Right renal cortex interstitium (tissue), 3 donors: ENCODE measurements around the gene ZNF682. TPM values are rescaled to one million over a fixed set of nuclear protein-coding genes. Genes with fewer than 3 reads are reported as not detected.
"Not testable (repeated sequence)": the region's sequence is repeated elsewhere in the genome, so short reads cannot be mapped to it uniquely, and the experiment has no call there.

ENCODE experiments used
- DNase-seq, 3 donors: peaks; one replicate each; pipeline ENCODE4 v3.0.0-alpha.2; 2013; ENCODE audit warnings: low read depth in 3 of 3, low spot score in 2 of 3
- polyA plus RNA-seq, 3 donors: library from polyadenylated mRNA; unstranded; fragments of 120-200 nt; gene quantifications; one replicate each; pipeline ENCODE4 v1.2.1, GENCODE V29; 2013; ENCODE audit not compliant: insufficient read length in 3 of 3

ZNF682 gene
- 10 to 100 TPM; 14.7 to 16.2 (median 15.6) TPM for polyA plus RNA-seq

DNA sequence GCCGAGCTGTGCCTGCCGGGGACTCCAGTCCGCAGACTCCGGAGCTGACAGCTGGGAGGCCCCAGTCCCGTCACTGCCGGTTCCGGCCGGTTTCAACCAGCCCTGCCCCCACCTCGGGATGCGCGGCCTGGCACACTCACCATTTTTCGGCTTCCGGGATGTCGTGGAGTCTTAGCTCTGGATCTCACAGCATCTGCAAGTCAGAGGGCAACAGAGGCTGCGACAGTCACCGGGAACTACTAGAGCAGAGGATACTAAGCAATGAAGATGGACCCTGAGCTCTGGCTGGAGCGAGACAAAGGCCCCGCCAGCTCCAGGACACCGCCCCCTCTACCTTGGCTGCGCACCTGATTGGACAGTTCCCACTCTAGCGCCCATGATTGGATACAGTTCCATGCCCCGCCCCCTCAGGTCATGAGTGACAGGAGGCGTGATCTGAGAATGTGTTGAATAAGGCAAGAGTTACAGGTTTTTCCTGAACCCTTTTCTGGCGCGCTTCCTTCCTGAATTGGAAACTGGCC, at the start of gene ZNF682:
ZNF682 (minus strand) TSS at position 303 of the 521 bp plus-strand sequence; CDS start at position 143, 160 bp downstream.
- peak; percentile 93 to 97 (median 95) for DNase-seq

DNA sequence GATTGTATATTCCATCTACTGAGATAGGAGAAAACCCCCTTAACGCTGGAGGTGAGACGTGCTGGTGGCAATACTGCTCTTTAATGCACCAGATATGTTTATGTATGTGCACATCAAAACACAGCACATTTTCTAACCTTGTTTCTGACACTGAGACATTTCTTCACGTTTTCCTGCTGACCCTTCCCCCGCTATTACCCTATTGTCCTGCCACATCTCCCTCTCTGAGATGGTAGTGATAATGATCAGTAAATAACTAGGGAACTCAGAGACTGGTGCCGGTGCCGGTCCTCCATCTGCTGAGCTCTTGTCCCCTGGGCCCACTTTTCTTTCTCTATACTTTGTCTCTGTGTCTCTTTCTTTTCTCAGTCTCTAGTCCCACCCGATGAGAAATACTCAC, 43.6 kb upstream of the ZNF682 start:
- DNase-seq: not testable (repeated sequence)

DNA sequence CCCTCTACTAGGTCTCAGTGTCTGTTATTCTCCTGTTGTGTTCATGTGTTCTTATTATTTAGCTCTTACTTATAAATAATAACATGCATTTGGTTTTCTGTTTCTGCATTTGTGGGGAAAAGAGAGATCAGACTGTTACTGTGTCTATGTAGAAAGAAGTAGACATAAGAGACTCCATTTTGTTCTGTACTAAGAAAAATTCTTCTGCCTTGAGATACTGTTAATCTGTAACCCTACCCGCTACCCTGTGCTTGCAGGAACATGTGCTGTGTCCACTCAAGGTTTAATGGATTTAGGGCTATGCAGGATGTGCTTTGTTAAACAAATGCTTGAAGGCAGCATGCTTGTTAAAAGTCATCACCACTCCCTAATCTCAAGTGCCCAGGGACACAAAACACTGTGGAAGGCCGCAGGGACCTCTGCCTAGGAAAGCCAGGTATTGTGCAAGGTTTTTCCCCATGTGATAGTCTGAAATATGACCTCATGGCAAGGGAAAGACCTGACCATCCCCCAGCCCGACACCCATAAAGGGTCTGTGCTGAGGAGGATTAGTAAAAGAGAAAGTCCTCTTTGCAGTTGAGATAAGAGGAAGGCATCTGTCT, 43.0 kb upstream of the ZNF682 start:
- not testable (repeated sequence) for DNase-seq

DNA sequence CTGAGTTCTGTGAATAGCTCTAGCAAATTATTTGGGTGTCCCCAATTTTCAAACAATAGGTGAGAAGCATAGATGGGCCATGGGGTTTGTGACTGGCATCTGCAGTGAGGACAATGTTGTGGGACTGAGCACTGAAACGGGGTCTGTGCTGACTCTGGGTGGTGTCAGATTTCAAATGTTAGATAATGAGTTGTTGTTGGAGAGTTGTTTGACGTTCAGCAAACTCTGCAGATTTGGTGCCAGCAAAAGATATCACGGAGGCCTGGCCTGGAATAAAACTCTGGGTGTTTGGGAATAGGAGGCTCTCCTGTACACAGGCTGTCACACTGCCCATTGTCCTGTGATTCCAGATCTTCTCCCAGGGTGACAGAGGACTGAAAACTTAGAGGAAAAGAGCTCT, 41.4 kb upstream of the ZNF682 start:
- no peak for DNase-seq

DNA sequence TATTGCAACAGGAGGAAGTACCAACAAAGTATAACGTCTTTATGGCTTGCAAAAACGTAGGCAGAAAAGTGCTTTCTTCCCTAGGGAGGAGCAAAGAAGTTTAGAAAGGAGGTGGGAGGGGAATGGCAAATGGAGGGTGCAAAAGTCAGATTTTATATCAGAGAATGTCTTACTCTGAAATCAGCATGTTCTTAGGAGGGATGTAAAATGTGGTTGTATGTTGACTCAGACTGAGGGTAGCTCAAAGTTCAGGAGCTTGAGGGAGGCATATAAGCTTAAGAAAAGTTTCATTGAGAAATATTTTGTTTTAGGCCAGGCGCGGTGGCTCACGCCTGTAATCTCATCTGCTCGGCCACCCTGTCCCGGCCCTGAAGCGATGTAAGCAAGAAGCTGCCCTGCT, 40.2 kb upstream of the ZNF682 start:
- no peak for DNase-seq

DNA sequence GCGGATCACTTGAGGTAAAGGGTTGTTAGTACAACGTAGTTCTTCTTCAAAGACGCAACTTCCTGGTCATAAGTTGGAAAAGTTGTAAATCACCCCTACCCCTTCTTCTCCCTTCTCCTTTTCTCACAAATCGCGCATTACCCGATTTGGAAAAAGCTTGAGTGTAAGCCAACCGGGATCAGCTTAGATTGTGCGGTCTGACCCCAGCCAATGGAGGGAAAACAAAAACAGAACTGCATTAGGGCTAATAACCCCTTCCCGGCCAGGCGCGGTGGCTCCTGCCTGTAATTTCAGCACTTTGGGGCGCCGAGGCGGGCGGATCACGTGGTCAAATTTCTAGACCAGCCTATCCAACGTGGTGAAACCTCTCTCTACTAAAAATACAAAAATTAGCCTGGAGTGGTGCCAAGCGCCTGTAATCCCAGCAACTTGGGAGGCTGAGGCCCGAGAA, 39.3 kb upstream of the ZNF682 start:
- peak in 1 of 3 donors; percentile 21 for DNase-seq

DNA sequence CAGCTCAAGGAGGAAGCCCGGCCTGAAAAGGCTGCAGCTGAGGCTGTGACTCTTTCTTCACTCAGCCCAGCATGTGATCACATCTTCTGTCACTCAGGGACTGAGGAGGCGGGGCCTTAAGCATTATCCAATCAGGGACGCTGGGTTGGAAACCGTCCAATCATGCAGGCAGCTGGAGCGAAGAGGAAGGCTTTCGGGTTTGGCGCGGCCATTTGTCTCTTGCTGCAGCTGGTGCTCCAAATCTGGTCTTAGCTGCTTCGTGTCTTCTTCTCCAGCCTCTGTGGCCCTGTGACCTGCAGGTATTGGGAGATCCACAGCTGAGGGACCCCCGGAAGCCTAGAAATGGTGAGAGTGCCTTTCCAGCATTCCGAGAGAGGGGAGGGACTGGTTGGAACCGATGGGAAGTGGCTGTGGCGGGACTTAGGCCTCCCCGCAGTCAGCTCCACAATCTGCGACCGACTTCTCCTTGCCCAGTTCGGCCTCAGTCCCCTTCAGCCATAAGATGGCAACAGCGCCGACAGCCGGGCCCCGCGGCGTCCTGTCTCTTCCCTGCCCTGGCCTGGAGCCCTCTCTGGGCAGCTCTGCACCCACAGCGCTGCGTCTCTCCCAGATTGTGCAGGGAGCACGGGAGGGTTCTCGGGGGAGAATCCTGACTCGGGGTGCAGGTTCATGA, 38.6 kb upstream of the ZNF682 start, which contains the start of gene ZNF90:
ZNF90 (plus strand) TSS at position 210 of the 673 bp plus-strand sequence; CDS start at position 343, 133 bp downstream.
- peak; percentile 87 to 98 (median 95) for DNase-seq

DNA sequence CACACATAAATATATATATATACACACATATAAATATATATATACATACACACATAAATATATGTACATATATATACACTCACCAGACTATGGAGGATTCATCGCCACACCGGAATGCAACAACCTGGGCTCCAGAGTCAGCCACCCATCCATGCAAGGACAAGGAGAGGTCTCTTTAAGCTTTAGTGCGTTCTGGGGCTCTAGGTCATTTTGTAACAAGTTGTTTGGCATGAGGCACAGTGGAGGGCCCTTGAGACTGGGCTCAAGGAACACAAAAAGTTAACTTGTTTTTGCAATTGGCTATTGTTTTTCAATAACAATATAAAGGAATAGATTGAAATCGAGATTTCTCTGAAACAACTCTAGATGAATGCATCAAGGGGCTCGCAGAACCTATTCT, 33.6 kb upstream of the ZNF682 start:
- no peak for DNase-seq

DNA sequence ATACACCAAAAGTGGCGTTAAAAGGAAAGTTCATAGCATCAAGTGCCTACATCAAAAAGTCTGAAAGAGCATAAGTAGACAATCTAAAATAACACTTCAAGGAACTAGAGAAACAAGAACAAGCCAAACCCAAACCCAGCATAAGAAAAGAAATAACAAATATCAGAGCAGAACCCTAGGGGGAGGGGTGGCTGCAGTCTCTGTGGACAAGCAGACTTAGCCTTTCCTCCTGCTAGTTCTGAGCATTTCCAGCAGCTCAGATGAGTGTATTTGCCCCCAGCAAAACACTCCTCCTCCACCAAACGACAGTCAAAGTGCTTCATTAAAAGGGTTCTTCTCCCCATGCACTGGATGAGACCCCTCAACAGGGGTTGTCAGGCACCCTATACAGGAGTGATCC, 31.4 kb upstream of the ZNF682 start:
- no peak for DNase-seq

DNA sequence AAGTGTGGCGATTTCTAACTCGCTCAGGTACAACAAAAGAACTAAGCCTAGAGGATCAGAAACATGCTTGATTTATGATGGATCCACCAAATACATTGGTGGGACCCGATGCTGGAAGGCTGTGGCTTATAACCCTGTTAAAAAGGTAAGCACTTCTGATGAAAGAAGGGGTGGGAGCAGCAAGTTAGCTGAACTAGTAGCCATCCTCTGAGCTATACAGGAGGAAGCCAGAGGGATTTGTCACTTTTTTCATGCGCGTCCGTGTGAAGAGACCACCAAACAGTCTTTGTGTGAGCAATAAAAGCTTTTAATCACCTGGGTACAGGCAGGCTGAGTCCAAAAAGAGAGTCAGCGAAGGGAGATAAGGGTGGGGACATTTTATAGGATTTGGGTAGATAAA, 29.3 kb upstream of the ZNF682 start:
- not testable (repeated sequence) for DNase-seq

DNA sequence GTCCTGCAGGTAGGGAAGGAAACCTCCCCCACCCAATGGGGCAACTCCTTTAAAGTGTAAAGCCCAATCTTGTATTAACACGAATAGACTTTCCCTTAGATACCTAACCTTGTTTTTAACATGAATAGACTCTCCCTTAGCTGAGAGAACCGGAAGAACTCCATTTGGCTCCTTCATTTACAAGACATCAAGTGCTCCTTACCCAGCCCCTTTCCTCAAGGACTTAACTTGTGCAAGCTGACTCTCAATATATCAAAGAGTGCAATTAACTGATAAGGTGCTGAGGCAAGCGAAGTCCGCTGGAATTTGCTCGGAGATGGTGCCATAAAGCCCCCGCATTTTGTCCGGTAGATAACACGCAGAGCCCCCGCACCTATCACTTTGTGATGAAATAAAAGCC, 28.6 kb upstream of the ZNF682 start:
- DNase-seq: no peak

DNA sequence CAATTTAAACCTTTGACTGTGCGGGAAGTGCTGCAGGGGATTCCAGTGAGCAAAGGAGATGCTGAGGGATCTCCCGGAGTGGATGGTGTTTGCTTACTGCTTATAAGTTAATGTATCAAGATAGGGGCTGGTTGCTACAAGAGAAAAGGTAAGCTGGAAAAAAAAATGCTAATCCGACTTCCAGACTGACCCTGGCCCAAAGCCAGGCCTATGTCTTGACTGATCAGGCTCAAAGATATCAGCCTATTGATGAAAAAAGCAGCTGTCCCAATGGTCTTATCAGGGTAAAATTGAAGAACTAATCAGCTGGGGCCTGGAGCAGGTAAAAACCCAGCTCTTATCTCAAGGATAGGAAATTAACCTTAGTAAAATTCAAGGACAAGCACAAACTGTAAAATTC, 27.6 kb upstream of the ZNF682 start:
- DNase-seq: no peak

DNA sequence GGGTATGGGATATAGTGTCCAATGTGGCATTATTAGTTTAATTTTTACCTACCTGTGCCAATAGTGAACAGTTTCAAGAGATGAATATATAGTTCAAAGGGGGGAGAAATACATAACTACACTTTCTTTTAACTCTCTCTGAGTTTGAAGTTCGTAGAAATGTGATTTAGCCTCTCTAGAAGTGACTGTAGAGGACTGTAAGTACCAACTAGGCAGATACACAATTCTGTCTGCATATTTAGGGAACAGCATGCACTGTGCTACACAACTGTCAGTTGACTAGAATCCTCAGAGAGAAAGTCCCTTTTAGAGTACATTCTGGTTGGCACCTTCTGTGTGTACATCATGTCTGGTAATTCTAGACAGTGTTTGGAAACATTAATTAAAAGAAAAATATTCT, 21.0 kb upstream of the ZNF682 start:
- DNase-seq: no peak

DNA sequence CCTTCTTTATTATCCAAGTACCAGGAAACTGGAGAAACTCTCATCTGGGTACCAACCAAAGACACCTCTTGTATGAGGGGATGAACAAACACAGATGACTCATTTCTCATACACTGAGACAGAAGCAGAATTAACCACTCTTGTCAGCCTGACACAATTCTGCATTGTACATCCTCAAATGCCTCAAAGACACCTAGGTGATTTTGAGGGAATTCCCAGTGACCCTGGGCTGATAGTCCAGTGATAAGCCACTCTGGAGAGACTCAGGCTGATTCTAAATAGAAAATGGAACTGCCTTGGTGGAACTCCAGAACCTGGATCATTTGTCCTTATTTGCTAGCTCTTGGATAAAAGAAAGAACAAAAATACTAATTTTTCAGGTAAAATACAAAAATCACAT, 19.4 kb upstream of the ZNF682 start:
- not testable (repeated sequence) for DNase-seq

DNA sequence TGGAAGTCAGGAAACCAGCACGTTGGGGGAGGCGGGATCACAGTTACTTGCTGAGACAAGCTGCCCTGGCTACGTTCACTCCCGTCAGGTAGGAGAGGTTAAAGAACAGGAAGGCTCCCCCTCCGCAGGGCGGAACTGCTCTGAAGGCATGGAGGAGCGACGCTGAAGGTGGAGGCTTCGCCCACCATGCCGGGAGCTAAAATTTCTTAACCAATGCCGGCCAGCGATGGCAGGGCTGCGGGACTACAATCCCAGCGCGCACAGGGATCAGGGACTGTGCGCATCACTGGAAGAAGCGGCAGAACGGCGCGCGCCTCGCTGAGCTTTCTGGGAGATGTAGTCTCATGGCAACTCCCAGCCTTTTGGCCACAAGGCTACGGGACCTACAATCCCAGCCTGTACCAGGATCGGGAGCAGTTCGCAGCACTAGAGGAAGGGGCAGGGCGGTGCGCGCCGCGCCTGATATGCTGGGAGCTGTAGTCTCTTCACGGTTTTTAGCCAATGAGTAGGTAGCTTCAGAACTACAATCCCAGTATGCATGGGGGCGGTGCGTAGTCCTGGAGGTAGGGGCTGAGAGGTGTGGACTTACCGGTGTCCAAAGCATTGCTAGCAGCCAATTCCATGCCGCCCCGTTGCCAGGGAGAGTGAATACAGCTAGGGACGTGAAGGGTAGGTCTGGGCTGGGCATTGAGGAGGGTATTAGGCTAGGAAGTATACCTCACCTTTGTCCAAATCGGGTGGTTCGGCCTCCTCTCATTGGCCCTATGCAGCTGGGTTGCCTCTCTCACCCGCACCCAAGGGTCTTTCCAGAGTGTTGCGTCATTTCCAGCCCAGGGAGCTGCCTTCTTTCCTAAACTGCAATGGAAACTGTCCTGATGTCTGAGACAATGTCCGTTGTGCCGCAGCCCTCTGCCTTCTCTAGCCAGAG, 12.8 kb upstream of the ZNF682 start:
- DNase-seq: peak; percentile 88 to 94 (median 92)

DNA sequence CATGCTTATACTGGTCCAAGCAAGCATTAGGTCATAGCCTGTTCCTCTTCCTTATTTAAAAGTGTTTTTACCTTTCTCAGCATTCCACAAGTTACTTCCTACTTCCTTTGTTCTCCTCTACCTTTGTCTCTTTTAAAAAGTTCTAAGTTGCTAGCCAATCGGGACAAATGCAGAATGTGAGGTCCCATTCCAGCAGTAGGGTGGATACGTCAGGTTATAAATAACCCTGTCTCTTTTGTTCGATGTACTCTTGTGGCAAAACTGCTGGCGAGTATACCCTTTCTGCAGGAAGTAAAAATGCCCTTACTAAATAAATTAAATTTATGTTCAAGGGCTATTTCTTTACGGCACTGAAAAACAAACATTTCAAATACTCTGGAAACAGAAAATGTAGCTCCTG, 6.4 kb upstream of the ZNF682 start:
- not testable (repeated sequence) for DNase-seq

DNA sequence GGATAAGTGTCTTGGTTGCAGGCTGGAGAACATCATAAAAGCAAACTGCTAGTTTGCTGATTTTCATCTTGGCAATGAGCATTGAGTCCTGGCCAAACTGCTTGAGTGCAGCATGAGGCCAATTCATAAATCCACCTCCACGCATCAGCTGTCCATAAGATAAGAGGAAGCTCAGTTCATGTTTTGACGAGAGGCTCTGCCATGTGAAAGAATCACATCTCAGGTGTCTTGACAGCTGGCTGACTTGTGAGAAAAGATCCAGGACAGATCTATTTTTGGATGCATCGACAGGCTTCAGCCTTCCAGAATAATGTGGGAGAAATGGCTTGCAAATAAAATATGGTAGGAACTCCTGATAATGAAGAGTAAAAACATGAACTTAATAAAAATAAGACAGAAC, 5.4 kb upstream of the ZNF682 start:
- DNase-seq: no peak

DNA sequence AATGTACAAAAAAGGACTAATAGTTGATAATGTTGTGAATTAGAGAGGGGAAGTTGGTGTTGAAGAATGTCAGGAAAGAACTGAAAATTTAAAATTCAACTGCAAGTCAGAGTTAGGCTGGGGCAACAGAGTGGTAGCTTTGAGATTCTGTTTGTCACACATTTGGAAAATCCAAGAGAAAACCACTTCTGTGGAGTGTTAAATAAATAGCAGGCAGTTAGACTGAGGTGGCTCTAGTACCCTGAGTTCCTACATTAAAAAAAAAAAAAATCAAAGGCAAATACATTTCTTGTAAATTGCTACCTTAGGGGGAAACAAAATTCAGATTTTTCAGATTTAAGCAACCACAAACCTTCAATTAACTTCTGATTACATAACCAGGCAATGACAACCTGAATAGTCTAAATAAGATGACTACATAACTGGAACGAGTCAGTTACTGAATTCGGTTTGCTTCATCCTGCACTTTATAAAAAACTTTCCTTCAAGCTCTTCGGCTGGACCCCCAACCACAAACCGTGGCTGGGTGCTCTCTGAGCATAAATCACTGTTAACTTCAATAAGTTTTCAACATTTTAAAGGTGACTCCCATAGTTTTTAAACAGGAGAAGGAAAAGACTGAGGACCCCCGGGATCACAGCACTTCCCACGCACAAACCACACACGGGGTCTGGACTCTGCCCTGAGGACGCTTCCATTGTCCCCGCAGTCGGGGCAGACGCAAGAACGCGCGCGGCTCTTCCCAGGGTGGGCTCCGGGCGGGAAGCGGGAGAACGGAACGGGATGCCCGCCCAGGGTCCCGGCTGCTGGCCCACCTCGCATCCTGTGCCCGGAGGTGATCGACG, 725 bp downstream of the ZNF682 start:
- DNase-seq: peak in 1 of 3 donors; percentile 4

DNA sequence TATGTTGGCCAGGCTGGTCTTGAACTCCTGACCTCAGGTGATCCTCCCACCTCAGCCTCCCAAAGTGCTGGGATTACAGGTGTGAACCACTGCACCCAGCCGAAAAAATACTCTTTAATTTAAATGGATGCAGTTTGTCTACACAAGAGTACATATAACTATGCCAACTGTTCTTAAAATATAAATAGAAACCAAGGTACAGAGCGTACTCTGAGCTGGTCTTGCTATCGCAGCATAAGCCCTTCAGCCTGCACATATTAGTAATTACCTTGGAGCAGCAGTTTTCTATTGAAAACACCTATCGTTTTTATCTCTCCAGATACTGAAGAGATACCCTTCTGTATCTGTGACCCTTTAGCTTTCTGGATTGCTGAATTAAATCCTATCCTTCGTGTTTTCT, 3.4 kb downstream of the ZNF682 start:
- DNase-seq: no peak

DNA sequence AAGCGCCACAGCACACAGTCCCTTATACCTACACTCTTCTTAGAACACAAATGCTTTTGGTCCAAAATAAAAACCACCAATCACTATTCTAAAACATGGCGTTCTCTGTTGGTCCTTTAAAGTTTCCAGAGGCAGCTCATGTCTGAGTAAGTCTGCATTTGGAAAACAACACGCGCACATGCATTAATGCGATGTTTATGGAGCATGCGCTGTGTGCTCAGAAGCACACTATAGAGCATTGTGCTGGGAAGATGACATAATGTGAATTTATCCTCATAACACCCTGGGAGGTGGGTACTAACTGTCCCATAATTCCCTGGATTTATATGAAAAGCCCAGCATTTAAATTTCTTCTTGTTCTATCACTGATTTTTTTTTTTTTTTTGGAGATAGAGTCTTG, 10.7 kb downstream of the ZNF682 start:
- no peak for DNase-seq
